ENCODE results near the gene DOCK10. TPM values are rescaled to one million over a fixed set of nuclear protein-coding genes. Genes with fewer than 3 reads are reported as not detected.

Gene DOCK10
- total RNA-seq, 1 donor from 2014 or later: 1.1 TPM

DNA sequence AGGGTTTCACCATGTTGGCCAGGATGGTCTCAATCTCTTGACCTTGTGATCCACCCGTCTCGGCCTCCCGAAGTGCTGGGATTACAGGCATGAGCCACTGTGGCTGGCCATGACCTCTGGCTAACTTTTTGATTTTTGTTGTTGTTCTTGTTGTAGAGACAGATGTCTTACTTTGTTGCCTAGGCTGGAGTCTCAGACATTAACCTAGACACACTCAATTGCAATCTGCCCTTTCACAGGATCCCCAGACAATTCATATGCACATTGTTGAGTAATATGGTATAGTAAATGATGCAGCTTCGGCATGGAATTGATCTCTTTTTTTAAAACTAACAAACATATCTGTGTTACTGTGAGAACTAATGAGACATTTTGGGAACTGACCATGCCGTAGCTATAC lies 195.6 kb downstream of the DOCK10 start:
- no peak for DNase-seq (ENCODE audit: low read depth)
- no peaks in the 10 kb centered on the region for H3K27me3 ChIP-seq (ENCODE audit: control insufficient read depth, insufficient read depth, low read length)
- TF ChIP-seq CTCF (IDR thresholded peaks at IDR 0.05; ENCODE audit: insufficient read depth, low read length, severe bottlenecking): no peak
- H3K4me3 ChIP-seq (ENCODE audit: low read depth, low read length): no peak overlapping the region
- no peak for FAIRE-seq
- no peaks in the 10 kb centered on the region for H3K36me3 ChIP-seq (ENCODE audit: control insufficient read depth, insufficient read depth, low read length)

- Histone ChIP-seq H3K27me3 (ENCODE audit: control insufficient read depth, insufficient read depth, low read length) (no peaks in the 10 kb centered on the region), H3K4me3 (ENCODE audit: low read depth, low read length) (no peak overlapping the region), H3K36me3 (ENCODE audit: control insufficient read depth, insufficient read depth, low read length) (no peaks in the 10 kb centered on the region)
- FAIRE-seq (no peak), DNase-seq (ENCODE audit: low read depth) (no peak)
- no peak for TF ChIP-seq CTCF (IDR thresholded peaks at IDR 0.05; ENCODE audit: insufficient read depth, low read length, severe bottlenecking)
These were observed 196.1 kb downstream of the DOCK10 start for GRCh38 chr2:224846161-224846560.

DNA sequence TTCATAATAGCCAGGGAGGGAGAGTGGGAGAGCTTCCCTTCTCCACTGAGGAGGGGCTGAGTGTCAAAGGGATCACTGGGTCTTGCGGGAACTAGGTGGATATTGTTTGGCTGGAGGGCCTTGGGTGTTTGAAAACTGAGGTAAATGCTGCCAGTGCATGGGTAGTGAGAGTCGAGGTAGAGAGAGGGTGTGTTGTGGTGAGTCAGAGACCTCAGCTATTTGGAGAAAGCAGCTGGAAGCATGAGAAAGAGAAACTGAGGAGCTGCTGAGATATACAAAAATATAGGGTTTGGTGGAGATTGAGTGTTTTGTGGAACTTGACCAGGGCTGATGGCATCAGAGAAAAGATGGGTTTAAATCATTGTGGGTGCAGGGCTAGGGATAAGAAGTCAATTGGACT lies 199.1 kb downstream of the DOCK10 start:
- DNase-seq (ENCODE audit: low read depth) (peak; percentile 57), FAIRE-seq (no peak)
- TF ChIP-seq CTCF (IDR thresholded peaks at IDR 0.05; ENCODE audit: insufficient read depth, low read length, severe bottlenecking): no peak
- H3K36me3 ChIP-seq (ENCODE audit: control insufficient read depth, insufficient read depth, low read length): no peaks in the 10 kb centered on the region
- H3K4me3 ChIP-seq (ENCODE audit: low read depth, low read length): no peak overlapping the region
- H3K27me3 ChIP-seq (ENCODE audit: control insufficient read depth, insufficient read depth, low read length): no peaks in the 10 kb centered on the region

- TF ChIP-seq CTCF (IDR thresholded peaks at IDR 0.05; ENCODE audit: insufficient read depth, low read length, severe bottlenecking): no peak
- no peak for FAIRE-seq
- Histone ChIP-seq H3K36me3 (ENCODE audit: control insufficient read depth, insufficient read depth, low read length) (no peaks in the 10 kb centered on the region), H3K4me3 (ENCODE audit: low read depth, low read length) (no peak overlapping the region), H3K27me3 (ENCODE audit: control insufficient read depth, insufficient read depth, low read length) (no peaks in the 10 kb centered on the region)
- DNase-seq (ENCODE audit: low read depth): no peak
These were observed 200.4 kb downstream of the DOCK10 start for GRCh38 chr2:224841910-224842309.

GRCh38 chr2:224838335-224838734 lies 203.9 kb downstream of the DOCK10 start:
- Histone ChIP-seq H3K4me3 (ENCODE audit: low read depth, low read length) (no peak overlapping the region), H3K36me3 (ENCODE audit: control insufficient read depth, insufficient read depth, low read length) (no peaks in the 10 kb centered on the region), H3K27me3 (ENCODE audit: control insufficient read depth, insufficient read depth, low read length) (no peaks in the 10 kb centered on the region)
- no peak for TF ChIP-seq CTCF (IDR thresholded peaks at IDR 0.05; ENCODE audit: insufficient read depth, low read length, severe bottlenecking)
- FAIRE-seq (no peak), DNase-seq (ENCODE audit: low read depth) (no peak)

GRCh38 chr2:224837558-224837957 lies 204.7 kb downstream of the DOCK10 start:
- no peaks in the 10 kb centered on the region for H3K36me3 ChIP-seq (ENCODE audit: control insufficient read depth, insufficient read depth, low read length)
- TF ChIP-seq CTCF (IDR thresholded peaks at IDR 0.05; ENCODE audit: insufficient read depth, low read length, severe bottlenecking): no peak
- FAIRE-seq: no peak
- H3K27me3 ChIP-seq (ENCODE audit: control insufficient read depth, insufficient read depth, low read length): no peaks in the 10 kb centered on the region
- peak; percentile 87 for DNase-seq (ENCODE audit: low read depth)
- no peak overlapping the region for H3K4me3 ChIP-seq (ENCODE audit: low read depth, low read length)

Measured in bronchial epithelial cell (primary cell).